Fibroblast of the aortic adventitia (primary cell): ENCODE measurements around the gene SDC4. TPM values are rescaled to one million over a fixed set of nuclear protein-coding genes. Genes with fewer than 3 reads are reported as not detected.

Experiments
- DNase-seq: peaks from one replicate; pipeline ENCODE4 v3.0.0-alpha.2; 2010; ENCODE audit warnings: low read depth
- H3K4me3 ChIP-seq: 2 replicates; pipeline ENCODE4 v1.5.1; 2011; ENCODE audit warnings: low read depth, mild to moderate bottlenecking, control low read depth, low read length, moderate library complexity
- total RNA-seq: library from RNA; depleted of rRNA; stranded (reverse); fragments of >200 nt; gene quantifications from 2 replicates; pipeline ENCODE4 v1.2.3, GENCODE V29; 2012; ENCODE audit warnings: low replicate concordance
- TF ChIP-seq, protein P1 (sequence below): IDR thresholded peaks from 2 replicates; pipeline ENCODE4 v1.5.1; 2011; ENCODE audit warnings: mild to moderate bottlenecking, low read length, control low read depth, inconsistent platforms; ENCODE audit not compliant: insufficient read depth

The SDC4 gene, protein sequence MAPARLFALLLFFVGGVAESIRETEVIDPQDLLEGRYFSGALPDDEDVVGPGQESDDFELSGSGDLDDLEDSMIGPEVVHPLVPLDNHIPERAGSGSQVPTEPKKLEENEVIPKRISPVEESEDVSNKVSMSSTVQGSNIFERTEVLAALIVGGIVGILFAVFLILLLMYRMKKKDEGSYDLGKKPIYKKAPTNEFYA
- 91.1 and 150 TPM in 2 replicates for total RNA-seq

DNA sequence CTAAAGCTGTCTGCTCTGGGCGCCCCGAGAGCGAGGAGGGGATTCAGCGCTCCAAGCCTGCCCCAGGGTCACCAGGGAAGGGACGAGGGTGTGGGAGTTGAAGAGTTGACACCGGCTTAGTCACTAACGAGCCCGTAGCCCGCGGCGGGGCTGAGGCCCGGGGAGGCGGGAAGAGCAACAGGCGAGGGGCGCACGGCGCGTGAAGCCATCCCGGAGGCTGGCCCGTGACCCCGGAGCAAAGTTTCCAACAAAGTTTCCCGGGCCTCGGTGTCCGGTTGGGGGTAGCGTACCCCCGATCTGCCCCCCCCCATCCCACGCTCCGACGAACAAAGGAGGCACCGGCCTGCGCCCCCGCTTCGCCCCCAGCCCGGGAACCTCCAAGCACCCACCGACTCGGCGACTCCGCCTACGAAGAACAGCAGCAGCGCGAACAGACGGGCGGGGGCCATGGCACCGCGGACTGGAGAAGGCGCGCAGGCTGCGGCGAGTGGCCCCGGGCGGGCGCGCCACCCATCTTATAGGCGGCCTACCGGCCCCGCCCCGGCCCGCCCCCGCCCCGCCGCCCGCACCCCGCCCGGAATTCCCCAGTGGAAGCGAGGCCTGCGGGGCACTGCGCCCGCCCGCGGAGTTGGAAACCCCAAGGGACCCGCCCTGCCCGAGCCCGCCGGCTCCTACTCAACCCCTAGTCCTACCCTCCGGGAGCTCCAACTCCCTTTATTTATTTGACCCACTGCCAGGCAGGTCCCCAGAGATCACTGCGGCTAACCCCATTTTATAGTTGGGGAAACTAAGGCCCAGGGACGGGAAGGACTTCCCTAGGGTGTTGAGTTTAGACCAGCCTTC is at the start of gene SDC4:
Gene SDC4 (minus strand): TSS at position 489 of the 843 bp plus-strand sequence. CDS start 40 bp downstream, at position 449.
- H3K4me3 ChIP-seq, result peak within 1 kb of the TSS; percentile 87
- peak; percentile 60 for DNase-seq
- TF ChIP-seq, protein P1, sequence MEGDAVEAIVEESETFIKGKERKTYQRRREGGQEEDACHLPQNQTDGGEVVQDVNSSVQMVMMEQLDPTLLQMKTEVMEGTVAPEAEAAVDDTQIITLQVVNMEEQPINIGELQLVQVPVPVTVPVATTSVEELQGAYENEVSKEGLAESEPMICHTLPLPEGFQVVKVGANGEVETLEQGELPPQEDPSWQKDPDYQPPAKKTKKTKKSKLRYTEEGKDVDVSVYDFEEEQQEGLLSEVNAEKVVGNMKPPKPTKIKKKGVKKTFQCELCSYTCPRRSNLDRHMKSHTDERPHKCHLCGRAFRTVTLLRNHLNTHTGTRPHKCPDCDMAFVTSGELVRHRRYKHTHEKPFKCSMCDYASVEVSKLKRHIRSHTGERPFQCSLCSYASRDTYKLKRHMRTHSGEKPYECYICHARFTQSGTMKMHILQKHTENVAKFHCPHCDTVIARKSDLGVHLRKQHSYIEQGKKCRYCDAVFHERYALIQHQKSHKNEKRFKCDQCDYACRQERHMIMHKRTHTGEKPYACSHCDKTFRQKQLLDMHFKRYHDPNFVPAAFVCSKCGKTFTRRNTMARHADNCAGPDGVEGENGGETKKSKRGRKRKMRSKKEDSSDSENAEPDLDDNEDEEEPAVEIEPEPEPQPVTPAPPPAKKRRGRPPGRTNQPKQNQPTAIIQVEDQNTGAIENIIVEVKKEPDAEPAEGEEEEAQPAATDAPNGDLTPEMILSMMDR, result no peak

DNA sequence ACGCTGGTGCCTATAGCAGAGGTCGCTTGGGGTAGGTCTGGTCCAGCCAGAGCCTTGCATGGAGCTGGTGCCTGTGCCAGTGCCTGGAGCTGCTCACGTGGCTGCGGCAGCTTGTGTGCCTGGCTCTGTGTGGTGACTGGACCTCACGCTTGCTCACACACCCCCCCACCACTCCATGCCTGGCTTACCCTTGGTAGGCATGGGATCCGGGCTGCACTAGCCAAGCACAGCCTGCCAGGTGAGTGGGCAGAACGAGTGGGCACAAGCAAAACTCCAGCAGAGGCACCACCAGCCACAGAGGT is 46.8 kb upstream of the SDC4 start:
- TF ChIP-seq, protein P1, result no peak
- H3K4me3 ChIP-seq, result no peak overlapping the region
- no peak for DNase-seq

DNA sequence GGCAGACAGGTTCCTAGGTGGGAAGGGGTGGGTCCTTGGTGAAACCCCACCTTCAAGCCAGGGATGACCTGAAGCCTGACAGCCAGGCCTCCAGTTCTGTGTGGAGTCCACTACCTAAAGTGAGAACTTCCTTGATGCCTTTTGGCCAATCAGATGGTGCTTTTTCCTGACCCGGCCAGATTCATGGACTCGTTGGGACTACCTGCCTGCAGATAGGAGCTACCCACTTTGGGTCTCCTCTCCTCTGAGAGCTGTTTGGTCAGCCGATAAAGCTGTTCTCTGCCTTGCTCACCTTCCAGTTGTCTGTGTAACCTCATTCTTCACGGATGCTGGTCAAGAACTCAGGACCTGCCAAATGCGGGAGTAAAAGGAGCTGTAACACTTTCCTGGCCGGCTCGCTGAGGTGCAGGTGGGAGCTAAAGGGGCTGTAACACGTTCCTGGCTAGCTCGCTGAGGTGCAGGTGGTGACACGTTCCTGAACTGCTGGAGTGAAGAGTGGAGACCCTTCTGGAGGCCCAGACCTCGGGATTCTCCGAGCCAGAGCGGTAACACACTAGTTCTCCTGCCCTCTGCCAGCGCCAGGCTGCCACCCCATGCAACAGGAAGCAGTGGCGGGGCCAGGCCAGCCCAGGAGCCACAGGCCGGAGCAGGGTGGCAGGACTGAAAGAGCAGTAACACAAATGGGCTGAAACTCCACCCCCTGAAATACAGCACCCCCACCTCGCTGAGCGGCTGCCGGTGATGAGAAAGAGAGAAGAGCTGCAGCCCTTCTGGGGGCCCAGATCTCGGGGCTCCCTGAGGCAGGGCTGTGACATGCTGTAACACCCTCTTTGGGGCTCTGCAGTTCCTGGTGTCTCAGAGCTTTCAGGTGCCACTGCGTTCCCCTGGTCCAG is 46.2 kb upstream of the SDC4 start:
- TF ChIP-seq, protein P1, result no peak
- DNase-seq, result no peak
- H3K4me3 ChIP-seq, result no peak overlapping the region

DNA sequence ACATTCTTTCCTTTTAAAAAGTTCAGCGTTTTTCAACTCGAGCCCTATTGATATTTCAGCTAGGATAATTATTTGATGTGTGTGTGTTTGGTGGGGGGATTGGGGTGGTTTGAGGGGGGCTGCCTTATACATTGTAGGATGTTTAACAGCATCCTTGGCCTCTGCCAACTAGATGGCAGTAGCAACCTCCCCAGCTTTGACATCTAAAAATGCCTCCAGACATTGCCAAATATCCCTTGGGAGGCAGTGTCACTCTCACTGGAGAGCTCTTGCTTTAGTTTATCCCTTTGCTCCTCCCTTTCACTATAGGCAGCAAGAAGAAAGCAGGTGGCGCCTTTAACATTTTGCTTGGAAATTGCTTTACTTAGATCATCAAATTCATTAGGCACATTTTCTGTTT is 44.5 kb upstream of the SDC4 start:
- DNase-seq, result no peak
- TF ChIP-seq, protein P1, result no peak
- H3K4me3 ChIP-seq, result no peak overlapping the region

DNA sequence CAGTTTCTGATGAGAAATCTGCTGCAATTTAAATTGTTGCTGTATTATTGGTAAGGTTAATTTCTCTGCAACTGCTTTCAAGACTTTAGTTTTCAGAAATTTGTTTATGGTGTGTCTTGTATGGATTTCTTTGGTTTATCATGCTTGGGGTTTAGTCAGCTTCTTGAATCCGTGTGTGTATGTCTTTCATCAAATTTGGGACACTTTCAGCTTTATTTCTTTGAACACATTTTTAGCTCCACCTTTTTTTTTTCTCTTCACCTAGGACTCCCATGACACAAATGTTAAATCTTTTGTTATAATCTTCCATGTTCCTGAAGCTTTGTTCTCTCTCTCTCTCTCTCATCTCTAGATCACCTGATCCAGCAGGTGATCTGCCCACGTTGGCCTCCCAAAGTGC is 43.3 kb upstream of the SDC4 start:
- no peak for DNase-seq
- no peak overlapping the region for H3K4me3 ChIP-seq
- TF ChIP-seq, protein P1, result no peak

DNA sequence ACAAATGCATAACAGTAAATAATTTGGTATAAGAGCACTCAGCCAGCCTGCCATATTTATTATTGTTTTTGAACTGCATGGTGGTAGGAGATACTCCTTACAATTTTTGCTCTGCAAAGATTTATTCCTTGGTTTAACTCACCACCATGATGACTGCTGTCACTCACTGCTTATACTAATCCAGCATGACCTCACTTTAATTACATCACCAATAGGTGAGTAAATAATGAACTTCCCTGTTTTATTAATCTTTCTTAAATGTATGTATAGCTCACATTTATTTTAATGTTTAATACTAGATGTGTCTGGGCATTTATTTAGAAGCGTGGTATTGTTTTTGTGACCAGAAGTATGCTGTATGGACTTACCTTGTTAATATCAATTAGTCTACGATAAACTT is 42.7 kb upstream of the SDC4 start:
- DNase-seq, result no peak
- TF ChIP-seq, protein P1, result no peak
- H3K4me3 ChIP-seq, result no peak overlapping the region
